GM12878 (cell line): ENCODE data around the gene ENG. TPM values are rescaled to one million over a fixed set of nuclear protein-coding genes. Genes with fewer than 3 reads are reported as not detected.

Source experiments
- ATAC-seq: fragments of 200-7000 bp; cut with Tn5 transposase; 3 replicates; pipeline ENCODE4 v1.9.1; 2020; ENCODE audit warnings: mild to moderate bottlenecking, moderate library complexity
- BruUV-seq: library from RNA; stranded (reverse); fragments of 400-500 nt; replicated peaks from 2 replicates; lab custom pipeline; 2021; lab: Mats Ljungman, UMichigan
- CTCF ChIA-PET: fragments of 300-600 bp; sonication (Branson Sonifier 250); formaldehyde crosslinking; extraction: SDS; loops from one replicate; lab custom pipeline; 2021; ENCODE audit warnings: inconsistent platforms; lab: Yijun Ruan, JAX
- POLR2A ChIA-PET: fragments of 350-600 bp; formaldehyde crosslinking; extraction: SDS; loops from one replicate; lab custom pipeline; 2021; ENCODE audit warnings: inconsistent platforms; lab: Charles Lee
- RAD21 ChIA-PET: fragments of 300-600 bp; sonication (Branson Sonifier 250); formaldehyde crosslinking; loops from one replicate; lab custom pipeline; 2023; ENCODE audit warnings: antibody characterized with exemption; ENCODE audit not compliant: unreplicated experiment; lab: Charles Lee
- SMC1A ChIA-PET: fragments of 300-600 bp; sonication (Branson Sonifier 250); formaldehyde crosslinking; loops from one replicate; lab custom pipeline; 2023; ENCODE audit not compliant: unreplicated experiment, uncharacterized antibody; lab: Charles Lee
- DNase-seq: peaks from one replicate; pipeline ENCODE4 v3.0.0-alpha.2; 2011; ENCODE audit warnings: low read depth, low spot score
- FAIRE-seq: peaks from 3 replicates; lab custom pipeline; 2011; peaks lifted over from hg19 to GRCh38; lab: Jason Lieb, UNC
- H2AFZ ChIP-seq: 2 replicates; pipeline ENCODE4 v1.6.0; 2011; ENCODE audit warnings: low read depth, low read length, control low read depth; ENCODE audit not compliant: control insufficient read depth
- H3K27ac ChIP-seq: 2 replicates; pipeline ENCODE4 v1.5.1; 2011; ENCODE audit warnings: control low read depth; ENCODE audit not compliant: control insufficient read depth, insufficient read depth
- H3K27me3 ChIP-seq, 2 experiments: replicated peaks in 1 of 2; 2 replicates each; pipeline versions ENCODE4 v1.6.0 to v1.6.1; 2011; ENCODE audit warnings: low read length in 1 of 2; ENCODE audit not compliant: control insufficient read depth in 2 of 2, insufficient read depth in 2 of 2
- H3K36me3 ChIP-seq, 2 experiments: 2 replicates each; pipeline ENCODE4 v1.5.1; 2011; ENCODE audit warnings: low read length in 1 of 2; ENCODE audit not compliant: control insufficient read depth in 2 of 2, insufficient read depth in 2 of 2
- H3K4me1 ChIP-seq: 2 replicates; pipeline ENCODE4 v1.6.1; 2011; ENCODE audit warnings: mild to moderate bottlenecking, low read length, moderate library complexity, mixed read lengths; ENCODE audit not compliant: control insufficient read depth, insufficient read depth
- H3K4me2 ChIP-seq: 2 replicates; pipeline ENCODE4 v1.6.0; 2011; ENCODE audit warnings: control low read depth; ENCODE audit not compliant: control insufficient read depth, insufficient read depth
- H3K4me3 ChIP-seq: fragments of 200-600 bp; sonication (generic); 2 replicates; pipeline ENCODE4 v1.5.1; 2016
- H3K79me2 ChIP-seq: 2 replicates; pipeline ENCODE4 v1.6.0; 2011; ENCODE audit warnings: low read length; ENCODE audit not compliant: control insufficient read depth, insufficient read depth
- H3K9ac ChIP-seq: 2 replicates; pipeline ENCODE4 v1.8.0; 2011; ENCODE audit warnings: low read length, control low read depth, mixed read lengths; ENCODE audit not compliant: control insufficient read depth, insufficient read depth
- H3K9me3 ChIP-seq: replicated peaks from 3 replicates; pipeline ENCODE4 v1.5.1; 2011; ENCODE audit warnings: mild to moderate bottlenecking, low read length; ENCODE audit not compliant: control insufficient read depth, insufficient read depth
- H4K20me1 ChIP-seq: 2 replicates; pipeline ENCODE4 v1.6.0; 2011; ENCODE audit not compliant: control insufficient read depth, insufficient read depth
- BACH1 ChIP-seq: fragments of 450-650 bp; IDR thresholded peaks from 2 replicates; pipeline ENCODE4 v1.6.1; 2017; ENCODE audit warnings: mild to moderate bottlenecking, borderline replicate concordance
- BCL11A ChIP-seq: IDR thresholded peaks from 2 replicates; pipeline ENCODE4 v1.6.1; 2011; ENCODE audit warnings: low read depth, low read length
- CEBPB ChIP-seq, 2 experiments: fragments of 150-350 bp in 1 of 2; IDR thresholded peaks; 2 replicates each; pipeline ENCODE4 v1.6.1; 2012 to 2014; ENCODE audit warnings: low read depth in 2 of 2, low read length in 2 of 2, borderline replicate concordance in 1 of 2, inconsistent platforms in 1 of 2
- EGR1 ChIP-seq, 2 experiments: IDR thresholded peaks; 1 replicate in 1 of 2; 2 replicates in 1 of 2; pipeline ENCODE4 v1.6.1; 2011 to 2012; ENCODE audit warnings: low read depth in 2 of 2, low read length in 2 of 2, borderline replicate concordance in 1 of 2, mild to moderate bottlenecking in 1 of 2, moderate library complexity in 1 of 2
- EP300 ChIP-seq, 2 experiments: fragments of 150-350 bp in 1 of 2; IDR thresholded peaks; 2 replicates each; pipeline ENCODE4 v1.6.1; 2011 to 2012; ENCODE audit warnings: low read depth in 2 of 2, low read length in 2 of 2, borderline replicate concordance in 1 of 2, improper control_type of control experiment in 1 of 2, inconsistent platforms in 1 of 2; ENCODE audit not compliant: control insufficient read depth in 1 of 2
- IKZF1 ChIP-seq: fragments of 450-650 bp; conservative IDR thresholded peaks from 2 replicates; pipeline ENCODE4 v1.6.1; 2017; ENCODE audit warnings: antibody characterized with exemption, mild to moderate bottlenecking
- MEF2A ChIP-seq: IDR thresholded peaks from 2 replicates; pipeline ENCODE4 v1.6.1; 2011; ENCODE audit warnings: low read depth, mild to moderate bottlenecking, low read length, moderate library complexity; ENCODE audit not compliant: insufficient read depth
- TCF12 ChIP-seq: IDR thresholded peaks from 2 replicates; pipeline ENCODE4 v1.6.1; 2011; ENCODE audit warnings: low read depth, mild to moderate bottlenecking, low read length
- YY1 ChIP-seq: IDR thresholded peaks from 2 replicates; pipeline ENCODE4 v1.6.1; 2011; ENCODE audit warnings: low read depth, mild to moderate bottlenecking, low read length
- ZNF384 ChIP-seq: IDR thresholded peaks from 2 replicates; pipeline ENCODE4 v1.6.1; 2012; ENCODE audit warnings: low read depth, mild to moderate bottlenecking, low read length, improper control_type of control experiment, borderline replicate concordance
- ZNF687 ChIP-seq: fragments of 450-650 bp; IDR thresholded peaks from 2 replicates; pipeline ENCODE4 v1.6.1; 2017; ENCODE audit warnings: mild to moderate bottlenecking, moderate library complexity
- WGBS: methylation state at CpG from one replicate; pipeline ENCODE4 v1.1.6; 2016; ENCODE audit warnings: low lambda C conversion rate; ENCODE audit not compliant: insufficient replicate concordance, insufficient coverage; ENCODE audit errors: missing lambda C conversion rate; 5-methylcytosine and 5-hydroxymethylcytosine counted together
- in situ Hi-C: fragments of 300-500 bp; cut with MboI; formaldehyde crosslinking; loops from 9 replicates; pipeline ENCODE4 v1.14.3; 2018; ENCODE audit warnings: mixed read lengths
- intact Hi-C: fragments of 100-400 bp; cut with micrococcal nuclease; formaldehyde crosslinking; loops from one replicate; pipeline ENCODE4 v1.14.2; 2022; ENCODE audit not compliant: unreplicated experiment
- polyA plus RNA-seq, 11 experiments: library from polyadenylated mRNA; depleted of rRNA in 4 of 11; unstranded in 6 of 11; stranded (reverse) in 5 of 11; fragments of >200 nt; fragmentation: Nextera tagmentation in 4 of 11; fragmentation: Illumina TruSeq in 1 of 11; extraction: Ambion mirVana in 4 of 11; extraction: Trizol in 1 of 11; gene quantifications; 1 replicate in 1 of 11; 2 replicates in 10 of 11; pipeline versions ENCODE4 v1.2.1 to v1.2.3, GENCODE V29; 2011 to 2016; ENCODE audit warnings: inconsistent platforms in 2 of 11, missing spikeins in 2 of 11, low read depth in 1 of 11
- total RNA-seq, 4 experiments: library from RNA; depleted of rRNA in 3 of 4; stranded (reverse); fragments of >200 nt in 3 of 4; fragmentation: Illumina TruSeq in 1 of 4; extraction: Trizol in 1 of 4; gene quantifications; 2 replicates each; pipeline versions ENCODE4 v1.2.1 to v1.2.3, GENCODE V29; 2013 to 2021
- TF ChIP-seq, protein P1 (sequence below): fragments of 450-650 bp; IDR thresholded peaks from 2 replicates; pipeline ENCODE4 v1.6.1; 2016; ENCODE audit warnings: mild to moderate bottlenecking

The ENG gene
- total and polyA plus RNA-seq, 10 of the 15 experiments (the other 5 are each of a cell fraction or from before 2014, with no cell fraction given), result 0.14 to 10.1 (median 2.0) TPM

DNA sequence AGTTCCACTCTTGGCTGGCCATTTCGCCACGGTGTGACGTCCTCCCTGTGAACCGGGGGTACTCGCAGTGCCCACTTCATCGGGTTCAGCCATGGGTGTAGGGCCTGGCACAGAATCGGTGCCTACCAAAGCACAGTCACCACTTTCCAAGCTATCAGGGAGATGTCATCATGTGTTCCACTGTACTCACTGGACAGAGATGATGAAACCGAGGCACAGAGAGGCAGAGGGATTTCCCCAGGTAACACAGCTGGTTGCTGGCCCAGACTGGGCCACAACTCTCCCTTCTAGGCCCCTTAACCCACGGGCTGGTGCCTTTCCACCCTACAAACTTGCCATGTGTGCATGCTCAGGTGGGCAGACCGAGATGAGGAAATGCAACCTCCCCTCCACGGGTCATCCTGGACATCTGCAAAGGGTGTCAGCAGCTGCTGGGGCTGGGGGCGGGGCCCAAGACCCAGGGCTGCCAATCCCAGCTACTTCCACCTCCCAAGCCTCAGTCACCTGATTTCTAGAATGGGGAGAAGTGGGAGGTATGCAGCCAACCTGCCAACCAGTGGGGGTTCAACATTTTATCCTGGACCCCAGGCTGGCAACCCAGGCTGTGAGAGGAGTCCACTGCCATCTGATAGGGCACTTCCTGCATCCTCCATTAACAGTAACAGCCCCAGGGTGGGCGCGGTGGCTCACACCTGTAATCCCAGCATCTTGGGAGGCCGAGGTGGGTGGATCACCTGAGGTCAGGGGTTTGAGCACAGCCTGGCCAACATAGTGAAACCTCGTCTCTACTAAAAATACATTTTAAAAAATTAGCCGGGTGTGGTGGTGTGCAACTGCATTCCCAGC is 75.1 kb downstream of the ENG start:
- Histone ChIP-seq H3K27ac (peak overlapping the region; percentile 93), H3K79me2 (peaks cover 37% of the 10 kb centered on the region), H3K4me3 (peak overlapping the region; percentile 100), H3K4me2 (peak overlapping the region; percentile 97), H3K9ac (peak overlapping the region; percentile 64), H2AFZ (peak overlapping the region; percentile 30; the same call in 1 of the 2 replicates), H3K4me1 (peaks cover 44% of the 10 kb centered on the region), H3K27me3 (no peaks in the 10 kb centered on the region), H3K9me3 (no peaks in the 10 kb centered on the region), H4K20me1 (no peaks in the 10 kb centered on the region), H3K36me3 (no peaks in the 10 kb centered on the region)
- POLR2A ChIA-PET, result interaction anchor here (0.6 to 3.6 kb wide), 12 partner anchors 9 to 554 kb away, joined by 3 to 42 read pairs (median 4); partner anchors contain the start of gene TOR2A
- DNase-seq, result peak; percentile 79
- SMC1A ChIA-PET, result interaction anchor here (0.8 to 2.4 kb wide), 8 partner anchors 8 to 133 kb away, joined by 3 to 6 read pairs (median 4); partner anchors contain the start of gene TOR2A
- intact Hi-C loops (no loop called here), in situ Hi-C loops (no loop called here)
- ATAC-seq, result peak; percentile 62
- RAD21 ChIA-PET, result interaction anchor here (1.0 to 2.4 kb wide), 9 partner anchors 8 to 382 kb away, joined by 3 to 19 read pairs (median 8); partner anchors contain the start of genes SLC2A8, ST6GALNAC4 and TOR2A
- CTCF ChIA-PET, result interaction anchor here (1.0 to 2.6 kb wide), 6 partner anchors 9 to 45 kb away, joined by 3 to 18 read pairs (median 6); partner anchors contain the start of gene TOR2A
- WGBS, result 10% methylated on average over 17 of the region's 17 CpGs
- BruUV-seq, result no TSS peak
- FAIRE-seq, result peak; percentile 35
- peak in 1 of 2 experiments; percentile 64; a peak in 1 of 4 replicates for TF ChIP-seq CEBPB (IDR thresholded peaks at IDR 0.05; ENCODE audit: borderline replicate concordance in 1 of 2, low read depth in 2 of 2, low read length in 2 of 2)
- TF ChIP-seq ZNF384, result no peak
- TF ChIP-seq ZNF687, result peak; percentile 60; the same call in 1 of the 2 replicates
- TF ChIP-seq, protein P1, sequence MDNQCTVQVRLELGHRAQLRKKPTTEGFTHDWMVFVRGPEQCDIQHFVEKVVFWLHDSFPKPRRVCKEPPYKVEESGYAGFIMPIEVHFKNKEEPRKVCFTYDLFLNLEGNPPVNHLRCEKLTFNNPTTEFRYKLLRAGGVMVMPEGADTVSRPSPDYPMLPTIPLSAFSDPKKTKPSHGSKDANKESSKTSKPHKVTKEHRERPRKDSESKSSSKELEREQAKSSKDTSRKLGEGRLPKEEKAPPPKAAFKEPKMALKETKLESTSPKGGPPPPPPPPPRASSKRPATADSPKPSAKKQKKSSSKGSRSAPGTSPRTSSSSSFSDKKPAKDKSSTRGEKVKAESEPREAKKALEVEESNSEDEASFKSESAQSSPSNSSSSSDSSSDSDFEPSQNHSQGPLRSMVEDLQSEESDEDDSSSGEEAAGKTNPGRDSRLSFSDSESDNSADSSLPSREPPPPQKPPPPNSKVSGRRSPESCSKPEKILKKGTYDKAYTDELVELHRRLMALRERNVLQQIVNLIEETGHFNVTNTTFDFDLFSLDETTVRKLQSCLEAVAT, result peak; percentile 36; the same call in 1 of the 2 replicates
- TF ChIP-seq YY1, result 0 out of 2 replicates have a peak, but pooled peaks have one; percentile 16
- TF ChIP-seq BACH1, result peak; percentile 59; the same call in 1 of the 2 replicates
- TF ChIP-seq IKZF1, result peak; percentile 52
- peak; percentile 5; the same call in 1 of the 2 replicates for TF ChIP-seq BCL11A
- no peak for TF ChIP-seq MEF2A
- TF ChIP-seq TCF12, result peak; percentile 85
- TF ChIP-seq EGR1 (IDR thresholded peaks at IDR 0.05; ENCODE audit: borderline replicate concordance in 1 of 2, low read depth in 2 of 2, low read length in 2 of 2), result peak in 1 of 2 experiments; percentile 28; a peak in 1 of 3 replicates
- TF ChIP-seq EP300 (IDR thresholded peaks at IDR 0.05; ENCODE audit: borderline replicate concordance in 1 of 2, control insufficient read depth in 1 of 2, low read depth in 2 of 2, low read length in 2 of 2), result peak in 1 of 2 experiments; percentile 23; a peak in 1 of 4 replicates
